Measurements from ENCODE around the gene CAPNS1.

The CAPNS1 gene

DNA sequence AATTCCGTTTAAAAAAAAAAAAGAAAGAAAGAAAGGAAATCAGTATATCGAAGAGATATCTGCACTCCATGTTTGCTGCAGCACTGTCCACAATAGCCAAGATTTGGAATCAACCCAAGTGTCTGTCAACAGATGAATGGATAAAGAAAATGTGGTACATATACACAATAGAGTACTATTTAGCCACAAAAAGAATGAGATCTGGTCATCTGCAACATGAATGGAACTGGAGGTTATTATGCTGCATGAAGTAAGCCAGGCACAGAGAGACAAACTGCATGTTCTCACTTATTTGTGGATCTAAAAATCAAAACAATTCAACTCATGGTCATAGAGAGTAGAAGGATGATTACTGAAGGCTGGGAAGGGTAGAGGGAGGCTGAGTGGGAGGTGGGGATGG is 58.3 kb downstream of the CAPNS1 start:
- DNase-seq (ENCODE audit: low read depth): no peak
- TF ChIP-seq CTCF (conservative IDR thresholded peaks at IDR 0.05; ENCODE audit: low read depth, low read length): no peak
- H3K4me3 ChIP-seq (ENCODE audit: low read depth, low read length): no peak overlapping the region

Measured in choroid plexus epithelial cell (primary cell).